Epithelial cell of proximal tubule (primary cell): ENCODE measurements around the gene RASA3. TPM values are rescaled to one million over a fixed set of nuclear protein-coding genes. Genes with fewer than 3 reads are reported as not detected.

Experiments
- DNase-seq: peaks from one replicate; pipeline ENCODE4 v3.0.0-alpha.2; 2011; ENCODE audit warnings: low read depth
- H3K4me3 ChIP-seq: 2 replicates; pipeline ENCODE4 v1.5.1; 2011; ENCODE audit warnings: low read depth, mild to moderate bottlenecking, low read length
- total RNA-seq: library from RNA; depleted of rRNA; stranded (reverse); fragments of >200 nt; gene quantifications from 2 replicates; pipeline ENCODE4 v1.2.3, GENCODE V29; 2015
- TF ChIP-seq, protein P1 (sequence below): conservative IDR thresholded peaks from 2 replicates; pipeline ENCODE4 v1.5.1; 2012; ENCODE audit warnings: low read depth, mild to moderate bottlenecking, low read length

Gene RASA3
- total RNA-seq, 1 donor from 2014 or later, result 25.7 TPM

- no peak overlapping the region for H3K4me3 ChIP-seq
- TF ChIP-seq, protein P1, sequence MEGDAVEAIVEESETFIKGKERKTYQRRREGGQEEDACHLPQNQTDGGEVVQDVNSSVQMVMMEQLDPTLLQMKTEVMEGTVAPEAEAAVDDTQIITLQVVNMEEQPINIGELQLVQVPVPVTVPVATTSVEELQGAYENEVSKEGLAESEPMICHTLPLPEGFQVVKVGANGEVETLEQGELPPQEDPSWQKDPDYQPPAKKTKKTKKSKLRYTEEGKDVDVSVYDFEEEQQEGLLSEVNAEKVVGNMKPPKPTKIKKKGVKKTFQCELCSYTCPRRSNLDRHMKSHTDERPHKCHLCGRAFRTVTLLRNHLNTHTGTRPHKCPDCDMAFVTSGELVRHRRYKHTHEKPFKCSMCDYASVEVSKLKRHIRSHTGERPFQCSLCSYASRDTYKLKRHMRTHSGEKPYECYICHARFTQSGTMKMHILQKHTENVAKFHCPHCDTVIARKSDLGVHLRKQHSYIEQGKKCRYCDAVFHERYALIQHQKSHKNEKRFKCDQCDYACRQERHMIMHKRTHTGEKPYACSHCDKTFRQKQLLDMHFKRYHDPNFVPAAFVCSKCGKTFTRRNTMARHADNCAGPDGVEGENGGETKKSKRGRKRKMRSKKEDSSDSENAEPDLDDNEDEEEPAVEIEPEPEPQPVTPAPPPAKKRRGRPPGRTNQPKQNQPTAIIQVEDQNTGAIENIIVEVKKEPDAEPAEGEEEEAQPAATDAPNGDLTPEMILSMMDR, result no peak
- no peak for DNase-seq
Observed at GRCh38 chr13:114095486-114095885, 36.9 kb downstream of the RASA3 start.

GRCh38 chr13:114093118-114093517 is 39.3 kb downstream of the RASA3 start:
- no peak overlapping the region for H3K4me3 ChIP-seq
- no peak for DNase-seq
- TF ChIP-seq, protein P1, result no peak

DNA sequence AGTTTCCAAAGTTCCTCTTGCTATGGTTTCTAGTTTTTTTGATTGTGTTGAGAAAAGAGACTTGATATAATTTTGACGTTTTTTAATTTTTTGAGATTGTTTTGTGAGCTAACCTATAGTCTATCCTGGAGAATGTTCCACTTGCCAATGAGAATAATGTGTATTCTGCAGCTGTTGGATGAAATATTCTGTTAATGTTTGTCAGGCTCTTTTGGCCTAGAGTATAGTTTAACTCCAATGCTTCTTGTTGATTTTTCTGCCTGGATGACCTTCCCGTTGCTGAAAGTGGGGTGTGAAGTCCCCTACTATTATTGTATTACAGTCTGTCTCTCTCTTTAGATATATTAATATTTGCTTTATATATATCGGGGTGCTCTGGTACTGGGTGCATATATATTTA is 40.0 kb downstream of the RASA3 start:
- no peak for DNase-seq
- TF ChIP-seq, protein P1, result no peak
- no peak overlapping the region for H3K4me3 ChIP-seq

- TF ChIP-seq, protein P1, result no peak
- H3K4me3 ChIP-seq, result no peak overlapping the region
- no peak for DNase-seq
Observed at GRCh38 chr13:114090476-114090875, 41.9 kb downstream of the RASA3 start.

DNA sequence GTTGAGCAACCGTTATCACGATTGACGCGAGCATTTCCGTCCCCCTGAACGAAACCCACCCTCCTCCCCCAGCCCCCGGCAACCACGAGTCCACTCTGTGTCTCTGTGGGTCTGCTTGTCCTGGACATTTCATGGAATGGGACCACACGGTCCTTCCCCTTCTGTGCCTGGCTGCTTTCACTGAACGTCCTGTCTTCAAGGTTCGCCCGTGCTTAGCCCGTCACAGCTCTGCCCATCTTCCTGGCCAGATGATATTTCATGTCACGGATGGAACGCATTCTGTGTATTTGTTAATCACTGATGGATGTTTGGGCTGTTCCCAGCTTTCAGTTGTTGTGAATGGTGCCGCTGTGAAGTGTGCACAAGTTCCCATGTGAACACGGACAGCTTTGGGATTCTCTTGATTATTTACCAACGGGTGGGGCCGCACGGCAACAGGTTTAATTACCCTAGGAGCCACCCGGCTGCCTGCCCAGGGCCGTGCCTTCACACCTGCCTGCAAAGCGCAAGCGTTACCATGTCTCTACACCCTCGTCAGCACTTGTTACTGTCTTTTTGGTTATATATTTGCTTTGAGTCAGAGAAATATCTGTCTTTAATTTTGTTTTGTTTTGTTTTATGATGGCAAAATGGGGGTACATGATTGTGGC is 42.5 kb downstream of the RASA3 start:
- DNase-seq, result no peak
- H3K4me3 ChIP-seq, result peak overlapping the region; percentile 2
- TF ChIP-seq, protein P1, result no peak

- peak overlapping the region; percentile 2 for H3K4me3 ChIP-seq
- DNase-seq, result no peak
- TF ChIP-seq, protein P1, result no peak
Observed at GRCh38 chr13:114089341-114089740, 43.1 kb downstream of the RASA3 start.

DNA sequence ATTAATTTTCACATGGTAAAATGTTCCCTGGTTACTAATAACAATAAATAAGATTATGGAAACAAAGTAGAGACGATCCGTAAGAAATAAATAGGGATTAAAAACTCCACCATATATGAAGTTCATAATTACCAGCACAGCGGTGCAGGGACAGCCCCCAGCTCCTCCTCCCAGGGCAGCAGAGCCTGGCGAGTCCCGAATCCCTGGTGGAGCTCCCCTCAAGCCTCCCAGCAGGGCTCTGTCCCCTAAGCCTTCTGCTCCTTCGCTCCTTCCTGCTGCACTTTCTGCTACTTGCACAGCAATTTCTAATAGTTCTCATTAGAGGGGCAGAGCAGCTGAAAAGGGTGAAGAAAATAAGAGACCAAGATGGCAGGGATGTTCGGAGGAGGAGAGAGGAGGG is 43.6 kb downstream of the RASA3 start:
- no peak overlapping the region for H3K4me3 ChIP-seq
- DNase-seq, result no peak
- TF ChIP-seq, protein P1, result no peak
